ENCODE measurements around the gene SH3GL2.

The SH3GL2 gene

DNA sequence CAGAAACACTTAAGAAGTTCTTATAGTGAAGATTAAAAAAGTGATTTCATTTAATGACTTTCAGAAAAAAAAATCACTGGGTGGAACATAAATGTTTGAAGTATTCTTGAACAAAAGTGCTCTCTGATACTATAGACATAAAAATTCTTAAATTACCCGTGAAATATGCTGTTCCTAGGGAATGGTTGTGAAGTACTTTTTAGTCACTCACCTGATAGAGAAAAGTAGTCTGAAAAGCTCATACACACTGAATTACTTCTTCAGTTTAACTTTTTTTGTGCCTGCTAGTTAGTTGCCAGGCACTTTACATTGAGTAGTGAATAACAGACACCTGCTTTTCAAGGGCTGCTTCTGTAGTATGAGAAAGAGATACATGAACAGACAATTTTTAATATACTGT is 78.0 kb downstream of the SH3GL2 start:
- Histone ChIP-seq H3K36me3 (ENCODE audit: insufficient read depth, low read length) (no peaks in the 10 kb centered on the region), H3K9me3 (ENCODE audit: control insufficient read depth, insufficient read depth, low read length) (no peaks in the 10 kb centered on the region), H3K4me1 (ENCODE audit: insufficient read depth, low read length) (no peaks in the 10 kb centered on the region), H3K9ac (ENCODE audit: low read depth, low read length) (no peak overlapping the region)

DNA sequence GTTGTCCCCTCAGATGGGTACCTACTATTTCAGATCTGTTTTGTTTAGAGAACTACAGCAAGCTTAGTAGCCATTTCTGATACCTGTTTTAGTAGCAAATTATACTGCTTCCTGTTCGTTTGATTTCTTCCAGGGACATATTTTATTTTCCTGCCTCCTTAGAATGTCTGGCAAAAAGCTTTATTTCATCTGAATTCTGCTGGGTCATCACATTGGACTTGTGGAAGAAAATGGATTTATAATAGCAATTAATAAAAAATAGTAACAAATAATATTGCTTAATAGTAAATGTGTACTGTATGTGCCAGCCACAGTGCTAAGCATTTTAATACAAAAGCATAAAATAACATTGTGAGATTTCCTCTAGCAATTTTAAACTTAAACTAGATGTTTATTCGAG is 79.4 kb downstream of the SH3GL2 start:
- no peaks in the 10 kb centered on the region for H3K36me3 ChIP-seq (ENCODE audit: insufficient read depth, low read length)
- no peak overlapping the region for H3K9ac ChIP-seq (ENCODE audit: low read depth, low read length)
- no peaks in the 10 kb centered on the region for H3K4me1 ChIP-seq (ENCODE audit: insufficient read depth, low read length)
- H3K9me3 ChIP-seq (ENCODE audit: control insufficient read depth, insufficient read depth, low read length) = no peaks in the 10 kb centered on the region

DNA sequence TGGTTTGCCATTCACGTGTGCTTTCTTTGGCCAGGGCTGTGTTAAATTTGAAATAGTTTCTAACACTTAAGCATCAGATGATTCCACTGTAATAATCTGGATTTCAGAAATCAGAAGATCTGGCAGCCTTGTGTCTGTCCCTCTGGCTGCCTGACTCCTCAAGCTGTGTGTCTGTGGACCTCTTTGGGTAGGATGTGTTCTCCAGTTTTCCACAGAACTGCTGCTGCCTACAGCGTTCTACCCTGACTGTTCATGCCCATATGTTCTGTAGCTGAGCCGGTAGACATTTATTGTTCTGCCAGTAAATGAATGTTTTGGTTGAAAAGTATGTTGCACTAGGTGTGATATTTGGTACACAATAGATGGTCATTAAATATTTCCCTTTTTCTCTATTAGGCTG is 81.3 kb downstream of the SH3GL2 start:
- H3K36me3 ChIP-seq (ENCODE audit: insufficient read depth, low read length) = no peaks in the 10 kb centered on the region
- H3K9ac ChIP-seq (ENCODE audit: low read depth, low read length) = no peak overlapping the region
- no peaks in the 10 kb centered on the region for H3K4me1 ChIP-seq (ENCODE audit: insufficient read depth, low read length)
- no peaks in the 10 kb centered on the region for H3K9me3 ChIP-seq (ENCODE audit: control insufficient read depth, insufficient read depth, low read length)

DNA sequence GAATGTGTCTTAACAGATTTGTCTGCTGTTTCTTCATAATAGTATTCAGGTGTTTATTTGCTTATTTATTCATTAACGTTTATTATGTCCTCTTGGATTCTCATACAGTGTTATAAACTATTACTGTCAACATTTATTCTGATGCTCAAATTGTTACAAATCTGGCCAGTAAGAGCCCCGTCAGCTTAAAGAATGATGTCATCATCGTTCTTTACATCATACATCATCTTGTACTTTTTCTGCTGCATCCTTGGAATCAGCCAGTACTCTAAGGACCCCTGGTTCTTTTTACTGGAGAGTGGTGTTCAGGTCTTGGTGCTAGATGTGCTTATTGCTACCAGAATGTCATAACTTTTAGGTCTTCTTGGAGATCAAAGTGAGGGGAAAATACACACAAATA is 86.6 kb downstream of the SH3GL2 start:
- H3K4me1 ChIP-seq (ENCODE audit: insufficient read depth, low read length) = no peaks in the 10 kb centered on the region
- H3K9ac ChIP-seq (ENCODE audit: low read depth, low read length) = no peak overlapping the region
- no peaks in the 10 kb centered on the region for H3K36me3 ChIP-seq (ENCODE audit: insufficient read depth, low read length)
- no peaks in the 10 kb centered on the region for H3K9me3 ChIP-seq (ENCODE audit: control insufficient read depth, insufficient read depth, low read length)

DNA sequence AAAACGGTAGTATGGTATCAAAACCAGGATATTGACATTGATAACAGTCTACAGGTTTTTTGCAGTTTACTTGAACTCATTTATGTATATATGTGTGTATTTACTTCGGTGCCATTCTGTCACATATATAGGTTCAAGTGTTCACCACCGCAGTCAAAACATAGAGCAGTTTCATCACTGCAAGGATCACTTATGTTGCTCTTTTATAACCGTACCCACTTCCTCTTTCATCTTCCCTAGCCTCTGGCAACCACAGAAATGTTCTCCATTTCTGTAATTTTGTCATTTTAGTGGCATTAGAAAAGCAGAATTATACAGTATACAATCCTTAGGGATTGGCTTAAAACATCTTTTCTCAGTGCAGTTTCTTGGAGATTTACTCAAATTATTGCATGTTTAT is 90.3 kb downstream of the SH3GL2 start:
- no peaks in the 10 kb centered on the region for H3K4me1 ChIP-seq (ENCODE audit: insufficient read depth, low read length)
- H3K36me3 ChIP-seq (ENCODE audit: insufficient read depth, low read length) = no peaks in the 10 kb centered on the region
- no peaks in the 10 kb centered on the region for H3K9me3 ChIP-seq (ENCODE audit: control insufficient read depth, insufficient read depth, low read length)
- H3K9ac ChIP-seq (ENCODE audit: low read depth, low read length) = no peak overlapping the region

DNA sequence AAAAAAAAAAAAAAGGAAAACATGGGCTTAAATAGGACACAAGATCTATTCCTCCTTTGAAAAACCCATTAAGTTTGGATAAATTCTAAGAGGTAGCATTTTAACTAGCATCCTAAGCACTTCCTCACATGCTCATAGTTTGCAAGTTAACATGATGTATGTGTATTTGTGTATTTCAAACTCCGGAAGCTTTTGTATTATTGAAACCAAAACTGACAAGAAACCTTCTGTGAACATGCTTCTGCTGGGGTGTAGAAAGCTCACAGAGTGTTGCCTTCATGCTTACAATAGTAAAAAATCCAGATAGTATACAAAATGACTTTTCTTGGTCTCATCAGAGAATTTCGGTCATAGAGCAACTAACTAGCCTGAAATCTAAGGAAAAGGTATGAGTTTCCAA is 103.8 kb downstream of the SH3GL2 start:
- H3K9me3 ChIP-seq (ENCODE audit: control insufficient read depth, insufficient read depth, low read length) = no peaks in the 10 kb centered on the region
- H3K4me1 ChIP-seq (ENCODE audit: insufficient read depth, low read length) = no peaks in the 10 kb centered on the region
- H3K9ac ChIP-seq (ENCODE audit: low read depth, low read length) = no peak overlapping the region
- no peaks in the 10 kb centered on the region for H3K36me3 ChIP-seq (ENCODE audit: insufficient read depth, low read length)

DNA sequence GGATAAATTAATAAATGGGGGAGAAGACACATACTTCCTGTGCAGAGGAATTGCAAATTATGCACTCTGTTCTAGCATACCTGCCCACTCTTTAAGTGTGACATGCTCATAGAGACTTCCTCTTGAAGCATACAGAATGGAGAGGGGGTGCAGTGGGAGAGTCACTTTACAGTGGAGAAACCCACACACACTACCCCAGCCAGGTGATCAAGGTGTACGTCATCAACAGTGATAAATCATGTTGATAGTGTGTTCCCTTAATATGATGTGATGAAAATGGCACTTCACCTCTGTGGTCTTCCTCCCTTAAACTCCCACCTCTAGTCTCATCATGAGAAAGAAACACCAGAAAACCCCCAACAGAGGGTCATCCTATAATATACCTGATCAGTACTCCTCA is 110.0 kb downstream of the SH3GL2 start:
- no peaks in the 10 kb centered on the region for H3K9me3 ChIP-seq (ENCODE audit: control insufficient read depth, insufficient read depth, low read length)
- no peaks in the 10 kb centered on the region for H3K36me3 ChIP-seq (ENCODE audit: insufficient read depth, low read length)
- no peaks in the 10 kb centered on the region for H3K4me1 ChIP-seq (ENCODE audit: insufficient read depth, low read length)
- H3K9ac ChIP-seq (ENCODE audit: low read depth, low read length) = no peak overlapping the region

DNA sequence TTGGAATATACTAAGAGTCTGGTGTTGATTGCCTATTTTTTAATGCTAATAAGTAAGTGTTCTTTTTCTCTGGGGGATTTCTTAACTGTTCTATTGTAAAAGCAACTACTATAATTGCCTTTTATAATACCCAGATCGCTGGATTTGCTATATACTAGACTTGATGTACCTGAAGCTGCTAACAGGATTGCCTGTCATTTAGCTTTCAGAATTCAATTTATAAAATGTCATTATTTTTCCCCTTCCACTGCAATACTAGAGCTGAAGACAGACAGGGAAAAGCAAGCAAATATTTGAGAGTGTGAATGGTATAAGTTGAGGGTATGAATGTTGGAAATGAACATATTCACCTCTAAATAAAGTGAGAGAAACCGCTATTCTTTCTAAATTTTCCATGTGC is 115.5 kb downstream of the SH3GL2 start:
- Histone ChIP-seq H3K9ac (ENCODE audit: low read depth, low read length) (no peak overlapping the region), H3K9me3 (ENCODE audit: control insufficient read depth, insufficient read depth, low read length) (no peaks in the 10 kb centered on the region), H3K36me3 (ENCODE audit: insufficient read depth, low read length) (no peaks in the 10 kb centered on the region), H3K4me1 (ENCODE audit: insufficient read depth, low read length) (no peaks in the 10 kb centered on the region)

DNA sequence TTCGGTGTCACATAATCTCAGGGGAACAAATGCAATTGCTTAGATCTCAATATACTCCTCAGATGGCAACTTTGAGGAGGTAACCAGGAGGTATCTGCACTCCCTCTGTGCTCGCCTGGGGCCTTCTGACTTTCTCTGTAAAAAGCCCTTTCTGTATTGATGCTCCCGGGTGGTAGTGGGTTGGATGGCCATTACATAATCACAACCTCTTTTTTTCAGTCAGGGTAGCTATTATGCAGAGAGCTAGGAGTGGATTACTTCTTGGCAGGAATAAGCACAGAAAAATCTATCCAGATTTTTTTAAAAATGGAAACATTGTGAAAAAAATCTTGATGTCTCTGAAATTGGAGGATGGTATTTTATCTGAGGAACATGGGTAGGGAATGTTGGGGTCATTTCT is 116.6 kb downstream of the SH3GL2 start:
- Histone ChIP-seq H3K36me3 (ENCODE audit: insufficient read depth, low read length) (no peaks in the 10 kb centered on the region), H3K4me1 (ENCODE audit: insufficient read depth, low read length) (no peaks in the 10 kb centered on the region), H3K9me3 (ENCODE audit: control insufficient read depth, insufficient read depth, low read length) (no peaks in the 10 kb centered on the region), H3K9ac (ENCODE audit: low read depth, low read length) (no peak overlapping the region)

DNA sequence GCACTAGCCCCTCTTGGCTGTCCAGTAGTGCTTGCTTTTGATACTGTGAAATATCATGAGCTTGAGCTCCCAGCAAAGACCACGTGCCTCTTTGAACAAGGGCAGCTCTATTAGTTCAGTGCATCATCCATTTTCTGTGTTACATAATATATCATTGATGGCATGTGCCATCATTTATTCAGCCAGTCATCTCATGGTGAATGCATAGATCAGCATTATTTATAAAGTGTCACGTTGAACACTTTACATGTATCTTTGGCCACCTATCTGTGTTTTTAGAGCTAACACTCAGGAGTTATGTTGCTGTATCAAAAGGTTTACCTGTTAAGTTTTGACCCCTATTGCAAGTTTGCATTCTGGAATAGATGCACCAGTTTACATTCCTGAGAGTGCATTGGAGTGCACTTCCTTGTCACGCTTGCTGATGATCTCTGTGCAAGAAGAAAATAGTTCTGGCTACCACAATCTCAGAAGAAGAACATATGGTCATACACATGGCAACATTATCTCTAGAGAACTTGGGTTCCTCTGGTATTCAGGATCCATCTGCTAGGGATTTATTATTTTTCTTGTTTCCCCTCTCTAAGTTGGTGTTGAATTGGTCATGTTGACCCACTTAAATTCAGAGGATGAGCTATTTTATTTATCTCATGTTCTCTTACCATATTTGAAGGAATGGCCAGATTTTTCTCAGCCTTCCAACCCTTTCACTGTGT is 120.9 kb downstream of the SH3GL2 start:
- no peak overlapping the region for H3K9ac ChIP-seq (ENCODE audit: low read depth, low read length)
- no peaks in the 10 kb centered on the region for H3K9me3 ChIP-seq (ENCODE audit: control insufficient read depth, insufficient read depth, low read length)
- H3K36me3 ChIP-seq (ENCODE audit: insufficient read depth, low read length) = no peaks in the 10 kb centered on the region
- H3K4me1 ChIP-seq (ENCODE audit: insufficient read depth, low read length) = no peaks in the 10 kb centered on the region

DNA sequence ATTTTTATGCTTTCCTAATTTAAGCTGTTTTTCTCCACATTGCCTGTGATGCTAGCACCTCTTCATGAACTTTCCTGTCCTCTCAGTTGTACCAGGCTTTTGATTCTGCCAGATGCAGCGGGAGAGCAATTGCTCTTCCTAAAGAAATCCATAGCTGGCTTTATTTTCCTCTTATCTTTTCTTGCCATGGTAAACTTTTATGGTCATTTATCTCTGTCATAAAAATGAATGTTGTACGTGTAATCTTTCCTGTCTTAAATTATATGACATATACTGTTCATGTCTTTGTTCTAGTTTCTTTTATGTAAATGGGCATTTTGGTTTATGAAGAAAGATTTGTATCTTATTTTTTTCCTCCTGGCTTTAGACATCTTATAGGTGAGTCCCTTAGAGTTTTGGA is 127.5 kb downstream of the SH3GL2 start:
- Histone ChIP-seq H3K4me1 (ENCODE audit: insufficient read depth, low read length) (no peaks in the 10 kb centered on the region), H3K36me3 (ENCODE audit: insufficient read depth, low read length) (no peaks in the 10 kb centered on the region), H3K9ac (ENCODE audit: low read depth, low read length) (no peak overlapping the region), H3K9me3 (ENCODE audit: control insufficient read depth, insufficient read depth, low read length) (no peaks in the 10 kb centered on the region)

DNA sequence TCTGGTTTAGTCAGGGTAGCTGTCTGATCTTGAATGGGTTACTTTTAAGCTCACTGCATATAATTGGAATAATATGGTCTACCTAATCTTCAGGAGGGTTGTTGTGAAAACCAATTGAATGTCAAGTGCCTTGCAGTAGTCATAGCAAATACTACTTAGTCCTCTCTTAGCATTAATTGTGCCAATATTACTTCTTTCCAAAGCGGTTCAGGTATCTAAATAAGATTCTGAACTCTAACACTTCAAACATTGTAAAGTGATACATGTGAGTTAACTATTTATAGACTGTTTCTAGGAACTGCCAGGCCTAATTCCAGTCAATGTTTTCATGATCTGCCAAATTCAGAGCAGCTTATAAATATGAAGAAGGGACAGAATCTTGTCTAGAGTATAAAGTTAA is 140.2 kb downstream of the SH3GL2 start:
- no peaks in the 10 kb centered on the region for H3K9me3 ChIP-seq (ENCODE audit: control insufficient read depth, insufficient read depth, low read length)
- no peak overlapping the region for H3K9ac ChIP-seq (ENCODE audit: low read depth, low read length)
- H3K36me3 ChIP-seq (ENCODE audit: insufficient read depth, low read length) = no peaks in the 10 kb centered on the region
- no peaks in the 10 kb centered on the region for H3K4me1 ChIP-seq (ENCODE audit: insufficient read depth, low read length)

DNA sequence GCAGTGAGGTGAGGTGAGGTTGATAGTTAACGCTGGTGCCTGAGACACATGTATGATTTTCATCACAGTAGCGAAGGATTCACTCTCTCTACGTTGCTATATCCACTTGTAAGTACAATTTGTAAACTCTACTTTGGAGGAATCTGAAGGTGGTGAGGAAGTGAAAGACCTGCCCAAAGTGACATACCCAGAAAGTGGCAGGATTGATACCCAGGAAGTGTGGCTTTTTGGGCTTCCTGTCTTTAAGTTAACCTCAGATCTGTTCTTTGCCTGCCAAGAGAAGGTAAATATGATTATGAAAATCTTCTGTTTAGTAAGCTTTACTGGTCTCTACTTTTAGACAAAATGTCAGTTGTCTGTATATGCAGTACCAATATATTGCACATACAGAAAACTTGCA is 143.1 kb downstream of the SH3GL2 start:
- H3K9ac ChIP-seq (ENCODE audit: low read depth, low read length) = no peak overlapping the region
- no peaks in the 10 kb centered on the region for H3K36me3 ChIP-seq (ENCODE audit: insufficient read depth, low read length)
- no peaks in the 10 kb centered on the region for H3K4me1 ChIP-seq (ENCODE audit: insufficient read depth, low read length)
- no peaks in the 10 kb centered on the region for H3K9me3 ChIP-seq (ENCODE audit: control insufficient read depth, insufficient read depth, low read length)

DNA sequence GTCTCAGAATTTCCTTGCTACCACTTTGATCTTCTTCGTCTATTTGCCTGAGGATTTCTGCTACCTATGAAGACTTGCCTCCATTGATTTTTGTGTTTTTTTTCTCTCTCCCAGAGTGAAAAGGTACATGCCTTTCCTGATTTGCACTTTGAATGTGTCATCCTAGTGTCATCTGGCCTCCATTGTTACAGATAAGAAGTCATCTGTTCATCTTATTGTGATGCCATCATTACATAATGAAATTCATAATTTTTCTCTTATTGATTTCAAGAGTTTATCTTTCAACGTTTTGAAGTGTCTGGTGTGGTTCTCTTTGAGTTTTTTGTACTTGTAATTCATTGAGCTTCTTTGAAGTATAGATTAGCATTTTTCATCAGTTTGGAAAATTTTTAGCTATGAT is 144.8 kb downstream of the SH3GL2 start:
- H3K4me1 ChIP-seq (ENCODE audit: insufficient read depth, low read length) = no peaks in the 10 kb centered on the region
- no peak overlapping the region for H3K9ac ChIP-seq (ENCODE audit: low read depth, low read length)
- no peaks in the 10 kb centered on the region for H3K9me3 ChIP-seq (ENCODE audit: control insufficient read depth, insufficient read depth, low read length)
- H3K36me3 ChIP-seq (ENCODE audit: insufficient read depth, low read length) = no peaks in the 10 kb centered on the region

DNA sequence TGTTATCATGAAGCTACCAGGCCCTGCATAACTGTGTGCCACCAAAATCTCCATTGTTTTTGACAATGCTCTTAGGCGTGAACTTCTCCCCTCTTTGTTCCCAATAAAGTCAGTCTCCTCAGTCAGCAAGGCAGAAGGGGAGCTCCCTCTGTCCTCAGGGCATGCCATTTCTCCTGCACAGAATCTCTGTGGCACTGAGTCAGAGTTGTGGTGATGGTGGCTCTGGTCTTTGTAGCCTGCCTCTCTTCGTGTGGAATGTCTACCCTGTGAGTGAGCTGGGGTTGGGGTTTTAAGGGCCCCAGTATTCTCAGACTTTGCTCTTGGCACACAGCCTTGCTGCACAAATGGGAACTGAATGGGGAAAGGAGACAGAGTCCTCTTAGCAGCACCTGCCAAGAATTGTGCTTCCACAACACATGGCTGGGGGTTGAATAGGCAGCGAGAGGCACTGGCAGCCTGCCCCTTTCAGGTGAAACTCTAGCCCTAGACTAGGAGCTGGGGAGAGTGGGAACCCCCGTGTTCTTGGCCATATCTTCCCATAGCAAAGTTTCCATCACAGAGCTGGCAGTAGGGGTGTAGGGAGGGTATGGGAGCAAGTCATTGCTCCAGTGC is 146.6 kb downstream of the SH3GL2 start:
- Histone ChIP-seq H3K9ac (ENCODE audit: low read depth, low read length) (no peak overlapping the region), H3K4me1 (ENCODE audit: insufficient read depth, low read length) (no peaks in the 10 kb centered on the region), H3K36me3 (ENCODE audit: insufficient read depth, low read length) (no peaks in the 10 kb centered on the region), H3K9me3 (ENCODE audit: control insufficient read depth, insufficient read depth, low read length) (no peaks in the 10 kb centered on the region)

All from ES-I3 (cell line).